ENCODE data around the gene NFRKB.
"Not testable (repeated sequence)": the region's sequence is repeated elsewhere in the genome, so short reads cannot be mapped to it uniquely, and the experiment has no call there.

The NFRKB gene

DNA sequence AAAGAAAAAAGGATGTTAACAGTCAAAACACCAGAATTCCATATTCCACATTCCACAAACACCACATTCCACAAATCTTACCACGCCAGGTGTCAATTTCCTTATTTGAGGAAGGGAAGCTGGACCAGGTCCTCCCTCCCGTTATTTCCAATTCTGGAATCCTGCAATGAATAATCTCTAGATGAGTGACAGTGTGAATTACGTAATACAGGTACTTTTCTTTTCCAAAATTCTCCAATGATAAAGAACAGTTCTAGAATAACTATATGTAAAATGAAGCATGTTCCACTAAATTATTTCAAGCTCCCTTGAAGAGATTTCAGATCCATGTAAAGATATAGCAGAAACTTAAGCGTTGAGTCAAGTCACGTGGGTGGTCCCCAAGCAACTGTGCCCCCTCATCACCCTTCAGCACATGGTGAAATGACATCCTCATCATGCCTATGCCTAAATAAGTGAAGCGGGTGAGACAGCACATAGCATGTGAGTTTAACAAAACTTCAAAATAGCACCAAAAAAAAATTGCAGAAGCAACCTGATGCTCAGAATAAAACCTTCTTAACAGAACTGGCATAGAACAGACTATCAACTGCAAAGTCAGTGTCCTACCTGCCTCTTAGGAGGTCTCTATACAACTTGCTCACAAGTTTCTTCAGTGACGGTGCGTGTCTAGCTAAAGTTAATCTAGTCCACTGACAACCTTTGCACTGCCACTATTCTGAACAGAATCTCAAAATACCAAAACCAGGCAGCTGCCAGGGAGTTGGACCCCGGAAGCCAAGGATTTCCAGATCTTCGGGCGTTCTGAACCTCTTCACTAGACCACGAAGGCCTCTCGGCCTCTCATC is 876 bp downstream of the NFRKB start:
- peak overlapping the region; percentile 93 for H3K4me3 ChIP-seq (ENCODE audit: low read depth, low read length)
- TF ChIP-seq, protein P1, sequence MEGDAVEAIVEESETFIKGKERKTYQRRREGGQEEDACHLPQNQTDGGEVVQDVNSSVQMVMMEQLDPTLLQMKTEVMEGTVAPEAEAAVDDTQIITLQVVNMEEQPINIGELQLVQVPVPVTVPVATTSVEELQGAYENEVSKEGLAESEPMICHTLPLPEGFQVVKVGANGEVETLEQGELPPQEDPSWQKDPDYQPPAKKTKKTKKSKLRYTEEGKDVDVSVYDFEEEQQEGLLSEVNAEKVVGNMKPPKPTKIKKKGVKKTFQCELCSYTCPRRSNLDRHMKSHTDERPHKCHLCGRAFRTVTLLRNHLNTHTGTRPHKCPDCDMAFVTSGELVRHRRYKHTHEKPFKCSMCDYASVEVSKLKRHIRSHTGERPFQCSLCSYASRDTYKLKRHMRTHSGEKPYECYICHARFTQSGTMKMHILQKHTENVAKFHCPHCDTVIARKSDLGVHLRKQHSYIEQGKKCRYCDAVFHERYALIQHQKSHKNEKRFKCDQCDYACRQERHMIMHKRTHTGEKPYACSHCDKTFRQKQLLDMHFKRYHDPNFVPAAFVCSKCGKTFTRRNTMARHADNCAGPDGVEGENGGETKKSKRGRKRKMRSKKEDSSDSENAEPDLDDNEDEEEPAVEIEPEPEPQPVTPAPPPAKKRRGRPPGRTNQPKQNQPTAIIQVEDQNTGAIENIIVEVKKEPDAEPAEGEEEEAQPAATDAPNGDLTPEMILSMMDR (IDR thresholded peaks at IDR 0.05; ENCODE audit: low read depth, low read length): no peak

DNA sequence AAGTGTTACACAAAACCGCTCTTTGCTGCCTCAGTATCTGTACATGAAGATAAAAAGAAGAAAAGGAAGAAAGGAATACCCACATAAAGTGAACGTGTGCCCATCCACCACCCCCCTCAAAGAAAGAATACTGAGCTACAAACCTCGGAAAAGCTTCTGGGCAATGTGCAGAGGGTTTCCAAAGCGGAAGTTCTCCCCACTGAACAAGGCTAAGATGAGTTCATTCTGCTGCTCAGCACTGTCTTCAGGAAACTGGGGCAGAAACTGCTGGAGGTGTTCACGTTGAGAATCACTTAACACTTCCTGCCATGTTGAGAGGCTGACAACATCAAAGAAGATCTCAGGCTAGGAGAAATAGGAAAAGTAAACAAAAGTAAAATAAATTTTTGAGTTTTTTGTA is 6.9 kb downstream of the NFRKB start:
- no peak overlapping the region for H3K4me3 ChIP-seq (ENCODE audit: low read depth, low read length)
- TF ChIP-seq, protein P1 (IDR thresholded peaks at IDR 0.05; ENCODE audit: low read depth, low read length): no peak

DNA sequence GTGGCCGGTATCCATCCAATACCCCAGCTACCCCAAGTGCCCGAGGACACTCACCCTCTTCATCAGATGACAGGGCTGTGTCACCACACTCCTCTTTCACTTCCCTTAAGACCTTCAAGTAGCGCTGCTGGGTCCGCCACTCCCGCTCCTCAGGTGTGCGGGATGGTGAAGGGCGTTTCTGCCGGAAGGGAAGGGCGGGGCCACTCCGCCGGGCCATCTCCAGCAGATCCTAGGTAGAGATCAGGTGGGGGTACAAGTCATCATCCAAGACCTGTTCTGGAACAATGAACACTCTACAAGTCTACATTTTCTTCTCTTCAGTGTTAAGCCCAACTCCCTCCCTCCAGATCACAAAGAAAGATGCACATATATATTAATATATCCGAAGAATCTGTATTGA is 10.0 kb downstream of the NFRKB start:
- TF ChIP-seq, protein P1 (IDR thresholded peaks at IDR 0.05; ENCODE audit: low read depth, low read length): no peak
- no peak overlapping the region for H3K4me3 ChIP-seq (ENCODE audit: low read depth, low read length)

DNA sequence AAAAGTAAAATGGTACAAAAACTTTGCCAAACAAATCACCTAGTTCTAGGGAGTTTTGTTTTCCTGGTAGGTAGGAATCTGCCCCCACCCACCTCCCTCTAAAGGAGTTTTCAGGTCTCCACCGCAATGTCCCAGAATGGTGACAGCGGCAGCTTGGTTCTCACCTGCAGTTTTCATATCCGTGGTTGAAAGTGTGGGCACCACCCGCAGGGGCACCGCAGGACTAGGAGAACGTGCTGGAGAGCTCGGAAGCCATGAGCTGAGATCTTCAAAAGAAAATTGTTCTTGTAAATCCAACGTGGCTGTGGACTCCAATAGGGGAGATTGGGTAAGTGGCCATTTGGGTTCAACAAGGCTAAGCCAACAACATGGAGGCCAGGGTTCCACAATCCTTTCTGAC is 10.8 kb downstream of the NFRKB start:
- H3K4me3 ChIP-seq (ENCODE audit: low read depth, low read length): no peak overlapping the region
- TF ChIP-seq, protein P1 (IDR thresholded peaks at IDR 0.05; ENCODE audit: low read depth, low read length): no peak

DNA sequence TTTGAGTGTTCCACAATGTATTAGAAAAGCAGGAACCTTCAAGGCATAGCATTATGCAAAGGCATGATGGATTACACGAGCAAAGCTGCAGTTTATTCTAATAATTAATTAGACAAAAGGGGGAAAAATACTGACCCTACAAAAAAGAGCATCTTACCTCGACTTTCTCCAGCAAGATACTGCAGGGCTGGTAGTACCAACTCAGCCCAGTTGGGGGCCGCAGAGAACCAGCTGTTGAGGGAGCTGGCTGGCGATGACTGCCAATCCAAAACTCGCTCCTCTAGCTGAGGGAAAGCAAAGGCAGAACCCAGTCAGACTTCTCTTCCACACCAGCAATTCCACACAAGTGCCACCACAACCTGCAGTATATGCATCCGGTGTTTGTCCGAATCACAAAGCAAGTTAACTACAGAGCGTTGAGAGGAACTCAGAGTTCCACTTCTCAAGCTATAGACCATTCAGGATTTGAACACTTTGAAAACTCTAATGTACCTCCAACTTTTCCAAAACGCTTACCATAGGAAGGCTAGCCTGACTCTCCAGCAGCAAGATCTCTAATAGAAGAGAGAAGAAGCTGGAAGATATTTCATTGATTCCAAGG is 13.7 kb downstream of the NFRKB start:
- H3K4me3 ChIP-seq (ENCODE audit: low read depth, low read length): no peak overlapping the region
- TF ChIP-seq, protein P1 (IDR thresholded peaks at IDR 0.05; ENCODE audit: low read depth, low read length): peak; percentile 83

DNA sequence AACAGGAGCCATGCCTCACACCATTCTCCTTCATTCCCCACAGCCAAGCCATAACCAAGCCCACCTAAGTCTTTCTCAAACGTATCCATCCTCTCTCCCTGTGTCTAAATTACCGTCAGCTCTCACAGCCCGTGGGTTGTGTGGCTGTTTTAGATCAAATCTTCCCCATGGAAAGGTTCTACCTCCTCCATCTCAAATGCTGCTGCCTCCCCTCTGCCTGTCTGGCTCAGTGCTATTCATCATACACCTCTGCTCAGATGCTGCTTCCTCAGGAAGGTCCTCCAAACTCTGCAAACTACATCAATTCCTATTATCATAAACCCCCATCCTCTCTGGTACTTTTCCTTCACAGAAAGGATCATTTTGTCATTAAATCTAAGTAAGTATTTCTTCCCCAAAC is 15.1 kb downstream of the NFRKB start:
- TF ChIP-seq, protein P1 (IDR thresholded peaks at IDR 0.05; ENCODE audit: low read depth, low read length): no peak
- H3K4me3 ChIP-seq (ENCODE audit: low read depth, low read length): no peak overlapping the region

DNA sequence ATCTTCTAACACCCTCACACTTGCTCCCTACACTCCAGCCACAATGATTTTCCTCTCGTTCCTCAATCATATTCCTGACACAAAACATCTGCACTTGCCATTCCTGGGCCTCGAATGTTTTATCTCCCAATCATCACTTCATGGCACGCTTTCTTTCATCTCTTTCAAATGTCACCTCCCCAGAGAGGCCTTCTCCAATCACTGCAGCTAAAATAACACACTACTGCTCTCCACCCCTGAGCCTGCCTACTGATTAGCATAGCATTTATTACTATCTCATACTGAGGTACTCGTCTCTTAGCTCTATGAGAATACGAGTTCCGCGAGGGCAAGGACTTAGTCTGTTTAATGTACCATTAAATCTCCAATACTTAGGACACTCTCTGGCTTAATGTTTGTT is 23.5 kb downstream of the NFRKB start:
- no peak overlapping the region for H3K4me3 ChIP-seq (ENCODE audit: low read depth, low read length)
- TF ChIP-seq, protein P1 (IDR thresholded peaks at IDR 0.05; ENCODE audit: low read depth, low read length): no peak

DNA sequence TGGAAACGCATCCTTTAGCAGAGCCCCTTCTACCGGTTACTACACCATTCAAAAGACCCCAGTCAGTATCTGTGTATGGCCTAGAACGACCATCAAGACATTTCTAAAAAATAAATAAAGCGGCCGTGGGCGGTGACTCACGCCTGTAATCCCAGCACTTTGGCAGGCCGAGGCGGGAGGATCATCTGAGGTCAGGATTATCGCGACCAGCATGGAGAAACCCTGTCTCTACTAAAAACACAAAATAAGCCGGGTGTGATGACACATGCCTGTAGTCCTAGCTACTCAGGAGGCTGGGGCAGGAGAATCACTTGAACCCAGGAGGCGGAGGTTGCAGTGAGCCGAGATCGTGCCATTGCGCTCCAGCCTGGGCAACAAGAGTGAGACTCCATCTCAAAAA is 26.8 kb downstream of the NFRKB start:
- not testable (repeated sequence) for H3K4me3 ChIP-seq (ENCODE audit: low read depth, low read length)
